Activated CD4-positive, alpha-beta T cell treated with anti-CD3 and anti-CD28 coated beads, Interleukin-2, amount 50 U/mL, for 16 hours (primary cell): Measurements from ENCODE around the gene GOLT1A.
"Not testable (repeated sequence)": the region's sequence is repeated elsewhere in the genome, so short reads cannot be mapped to it uniquely, and the experiment has no call there.

Experiments
- DNase-seq: peaks from one replicate; pipeline ENCODE4 v3.0.0-alpha.2; 2020

Gene GOLT1A

DNA sequence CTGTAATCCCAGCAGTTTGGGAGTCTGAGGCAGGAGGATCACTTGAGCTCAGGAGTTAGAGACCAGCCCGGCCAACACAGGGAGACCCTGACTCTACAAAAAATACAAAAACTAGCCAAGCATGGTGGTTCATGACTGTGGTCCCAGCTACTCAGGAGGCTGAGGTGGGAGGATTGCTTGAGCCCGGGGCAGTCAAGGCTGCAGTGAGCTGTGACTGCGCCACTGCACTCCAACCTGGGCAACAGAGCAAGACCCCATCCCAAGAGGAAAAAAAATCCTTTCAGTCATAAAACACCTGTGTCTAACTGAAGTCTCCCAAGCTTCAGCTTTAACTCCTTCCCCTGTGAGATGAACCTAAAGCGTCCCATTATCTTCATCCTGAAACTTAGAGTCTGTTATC lies 33.1 kb upstream of the GOLT1A start:
- no peak for DNase-seq

DNA sequence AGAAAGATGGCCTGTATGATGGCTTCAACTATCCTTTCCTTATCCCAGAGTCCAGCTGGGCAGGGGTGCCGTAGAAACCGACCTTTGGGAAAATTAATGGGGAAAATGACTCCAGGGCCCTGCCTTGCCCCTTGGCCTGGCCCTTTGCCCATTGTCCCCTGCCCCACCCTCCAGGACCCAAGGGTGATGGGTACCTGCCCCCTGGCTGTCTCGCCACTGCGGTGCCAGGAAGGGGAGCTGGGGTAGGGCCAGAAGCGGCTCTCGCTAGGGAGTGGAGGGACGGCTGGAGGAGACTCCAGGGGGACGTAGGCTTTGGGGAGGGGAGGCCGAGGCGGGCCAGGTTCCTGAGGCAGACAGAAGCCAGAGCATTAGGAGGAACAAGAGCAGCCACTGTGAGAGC lies 29.1 kb upstream of the GOLT1A start:
- DNase-seq: no peak

- DNase-seq: no peak
Measured at GRCh38 chr1:204241914-204242313, 28.1 kb upstream of the GOLT1A start.

DNA sequence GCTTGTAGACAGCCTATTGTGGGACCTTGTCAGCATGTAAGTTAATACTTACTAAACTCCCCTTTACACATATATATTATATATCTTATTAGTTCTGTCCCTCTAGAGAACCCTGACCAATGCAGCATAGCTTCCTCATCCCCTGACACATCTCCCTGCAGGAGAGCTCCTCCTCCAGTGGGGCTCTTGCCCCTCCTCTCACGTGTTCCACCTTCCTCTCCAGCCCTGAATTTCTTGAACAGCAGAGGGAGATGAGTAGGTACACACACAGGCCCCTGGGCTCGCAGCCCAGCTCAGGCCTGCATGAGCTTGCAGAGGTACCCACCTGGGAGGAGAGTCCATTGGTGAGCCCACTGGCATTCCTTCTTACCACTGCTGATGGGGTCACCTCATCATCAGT lies 27.3 kb upstream of the GOLT1A start:
- no peak for DNase-seq

DNA sequence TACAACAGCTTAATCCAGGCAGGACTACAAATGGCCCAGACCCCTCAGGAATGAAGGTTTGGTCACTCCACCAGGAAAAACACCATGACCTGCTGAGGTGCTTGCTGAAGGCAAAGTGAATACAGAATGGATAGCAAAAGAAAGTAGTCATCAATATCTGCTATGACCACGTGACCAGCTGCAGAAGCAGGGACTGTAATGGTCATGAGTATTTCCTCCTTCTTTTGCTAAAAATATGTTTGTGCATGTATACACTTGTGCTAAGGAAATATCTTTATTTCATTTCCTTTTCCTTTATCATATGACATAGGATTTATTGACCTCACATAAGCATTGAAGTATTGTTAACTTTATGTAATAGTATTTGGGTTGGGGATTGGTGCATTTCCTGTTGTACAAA lies 26.4 kb upstream of the GOLT1A start:
- no peak for DNase-seq

DNA sequence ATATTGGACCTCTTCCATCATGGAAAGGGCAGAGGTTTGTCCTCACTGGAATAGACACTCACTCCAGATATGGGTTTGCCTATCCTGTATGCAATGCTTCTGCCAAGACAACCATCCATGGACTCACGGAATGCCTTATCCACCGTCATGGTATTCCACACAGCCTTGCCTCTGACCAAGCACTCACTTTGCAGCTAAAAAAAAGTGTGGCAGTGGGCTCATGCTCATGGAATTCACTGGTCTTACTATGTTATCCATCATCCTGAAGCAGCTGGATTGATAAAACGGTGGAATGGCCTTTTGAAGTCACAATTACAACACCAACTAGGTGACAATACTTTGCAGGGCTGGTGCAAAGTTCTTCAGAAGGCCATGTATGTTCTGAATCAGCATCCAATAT lies 25.6 kb upstream of the GOLT1A start:
- not testable (repeated sequence) for DNase-seq

DNA sequence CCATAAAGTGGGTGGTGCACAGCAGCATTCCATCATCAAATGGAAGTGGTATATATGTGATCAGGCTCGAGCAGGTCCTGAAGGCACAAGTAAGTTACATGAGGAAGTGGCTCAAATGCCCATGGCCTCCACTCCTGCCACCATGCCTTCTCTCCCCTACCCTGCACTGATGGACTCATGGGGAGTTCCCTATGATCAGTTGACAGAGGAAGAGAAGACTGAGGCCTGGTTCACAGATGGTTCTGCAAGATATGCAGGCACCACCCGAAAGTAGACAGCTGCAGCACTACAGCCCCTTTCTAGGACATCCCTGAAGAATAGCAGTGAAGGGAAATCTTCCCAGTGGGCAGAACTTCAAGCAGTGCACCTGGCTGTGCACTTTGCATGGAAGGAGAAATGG lies 24.7 kb upstream of the GOLT1A start:
- DNase-seq: not testable (repeated sequence)

DNA sequence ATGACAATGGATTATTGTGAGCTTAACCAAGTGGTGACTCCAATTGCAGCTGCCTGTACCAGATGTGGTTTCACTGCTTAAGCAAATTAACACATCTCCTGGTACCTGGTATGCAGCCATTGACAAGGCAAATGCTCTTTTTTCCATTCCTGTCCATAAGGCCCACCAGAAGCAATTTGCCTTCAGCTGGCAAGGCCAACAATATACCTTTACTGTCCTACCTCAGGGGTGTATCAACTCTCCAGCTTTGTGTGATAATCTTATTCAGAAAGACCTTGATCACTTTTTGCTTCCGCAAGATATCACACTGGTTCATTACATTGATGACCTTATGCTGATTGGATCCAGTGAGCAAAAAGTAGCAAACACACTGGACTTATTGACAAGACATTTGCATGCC lies 23.7 kb upstream of the GOLT1A start:
- DNase-seq: not testable (repeated sequence)

- DNase-seq: no peak
Measured at GRCh38 chr1:204232526-204232925, 18.7 kb upstream of the GOLT1A start.

- no peak for DNase-seq
Measured at GRCh38 chr1:204230211-204230610, 16.4 kb upstream of the GOLT1A start.

DNA sequence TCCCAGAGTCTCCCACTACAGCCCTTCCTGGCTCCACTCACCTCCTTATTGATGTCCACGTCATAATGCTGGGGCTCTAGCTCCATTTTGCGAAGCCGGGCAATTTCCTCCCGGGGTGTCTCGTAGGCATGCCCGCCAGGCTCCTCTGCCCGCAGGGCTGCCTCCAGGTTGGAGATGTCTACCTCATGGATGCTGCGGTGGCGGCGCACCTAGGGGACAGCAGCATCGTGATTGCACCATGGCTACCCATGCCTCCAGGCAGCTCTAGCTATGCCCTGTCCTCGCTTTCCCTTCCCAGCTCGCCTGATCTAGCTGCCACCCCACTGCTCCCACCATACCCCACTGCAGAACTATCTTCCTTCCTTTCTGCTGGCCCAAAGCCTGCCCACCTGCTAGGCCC lies 15.1 kb upstream of the GOLT1A start:
- no peak for DNase-seq

DNA sequence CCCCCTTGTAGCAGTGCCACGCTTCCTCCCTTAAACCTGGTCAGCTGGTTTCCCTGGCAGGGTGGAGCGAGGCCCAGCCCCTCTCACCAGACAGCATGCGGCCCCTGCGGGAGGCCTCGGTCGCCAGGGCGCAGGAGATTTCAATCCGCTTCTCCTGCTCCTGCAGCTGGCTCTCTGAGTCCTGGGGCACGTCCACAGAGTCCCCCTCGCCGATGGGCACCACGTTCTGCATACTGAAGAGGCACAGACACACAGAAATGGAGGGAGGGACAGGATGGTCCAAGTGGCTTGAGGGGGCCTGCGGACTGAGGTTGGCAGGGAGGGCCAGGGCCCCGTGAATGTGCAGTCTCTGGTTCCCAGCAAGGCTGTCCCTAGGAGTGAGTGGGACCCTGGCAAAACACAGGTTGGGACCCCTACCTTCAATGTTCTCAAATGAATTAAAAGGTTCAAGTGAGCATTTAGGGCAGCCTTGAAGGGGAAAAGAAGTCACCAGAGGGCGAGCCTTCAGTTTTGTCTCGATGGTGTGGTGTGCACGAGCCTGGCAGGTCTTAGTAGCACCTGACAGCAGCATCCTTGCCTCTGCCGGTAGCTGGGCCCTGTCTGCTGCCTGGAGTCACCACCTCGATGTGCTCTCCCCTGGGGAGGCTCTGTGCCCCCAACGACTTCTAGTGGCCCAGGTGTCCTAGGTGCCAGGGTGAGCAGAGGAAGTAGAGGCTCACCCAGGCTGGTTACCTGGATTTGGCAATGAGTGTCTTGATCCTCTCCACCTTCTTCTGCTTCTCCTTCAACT lies 14.4 kb upstream of the GOLT1A start:
- DNase-seq: no peak

DNA sequence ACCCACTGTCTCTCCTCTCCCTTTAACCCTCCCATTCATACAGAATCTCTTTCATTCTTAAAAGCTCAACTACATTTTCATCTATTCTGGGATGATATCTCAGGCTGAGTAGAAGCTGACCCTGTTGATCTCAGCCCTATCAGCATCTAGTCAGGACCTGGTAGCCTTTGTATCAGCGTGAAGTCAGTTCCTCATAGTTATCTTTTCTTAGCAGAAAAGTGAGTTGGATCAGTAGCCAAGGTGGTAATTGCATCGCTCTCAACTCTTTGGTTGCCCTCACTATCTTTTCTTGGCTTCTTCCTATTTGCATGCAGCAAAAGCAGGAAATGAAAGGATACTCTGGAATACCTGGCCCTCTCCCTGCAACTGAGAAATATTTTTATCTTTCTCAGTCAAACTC lies 13.6 kb upstream of the GOLT1A start:
- DNase-seq: no peak

GRCh38 chr1:204225841-204226735 lies 12.3 kb upstream of the GOLT1A start:
- DNase-seq: no peak

DNA sequence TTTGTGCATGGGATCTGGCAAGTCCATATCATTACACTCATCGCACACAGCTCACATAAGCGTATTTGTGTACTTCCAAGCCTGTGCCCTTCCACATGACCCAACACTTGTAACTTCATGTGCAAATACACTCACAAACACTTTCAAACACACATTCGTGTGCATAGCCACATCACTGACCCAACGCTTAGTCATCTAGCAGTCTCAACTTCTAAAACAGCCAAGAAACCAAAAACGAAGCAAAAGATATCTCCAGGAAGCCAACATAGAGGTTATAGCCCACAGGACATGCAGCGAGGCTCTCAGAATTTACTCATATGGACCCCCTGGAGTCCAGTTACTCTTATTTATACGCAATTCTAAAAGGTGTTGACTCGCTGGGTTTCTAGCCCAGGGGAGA lies 10.9 kb upstream of the GOLT1A start:
- no peak for DNase-seq

- DNase-seq: no peak
Measured at GRCh38 chr1:204223129-204223860, 9.5 kb upstream of the GOLT1A start.

- no peak for DNase-seq
Measured at GRCh38 chr1:204222764-204223055, 8.9 kb upstream of the GOLT1A start.

DNA sequence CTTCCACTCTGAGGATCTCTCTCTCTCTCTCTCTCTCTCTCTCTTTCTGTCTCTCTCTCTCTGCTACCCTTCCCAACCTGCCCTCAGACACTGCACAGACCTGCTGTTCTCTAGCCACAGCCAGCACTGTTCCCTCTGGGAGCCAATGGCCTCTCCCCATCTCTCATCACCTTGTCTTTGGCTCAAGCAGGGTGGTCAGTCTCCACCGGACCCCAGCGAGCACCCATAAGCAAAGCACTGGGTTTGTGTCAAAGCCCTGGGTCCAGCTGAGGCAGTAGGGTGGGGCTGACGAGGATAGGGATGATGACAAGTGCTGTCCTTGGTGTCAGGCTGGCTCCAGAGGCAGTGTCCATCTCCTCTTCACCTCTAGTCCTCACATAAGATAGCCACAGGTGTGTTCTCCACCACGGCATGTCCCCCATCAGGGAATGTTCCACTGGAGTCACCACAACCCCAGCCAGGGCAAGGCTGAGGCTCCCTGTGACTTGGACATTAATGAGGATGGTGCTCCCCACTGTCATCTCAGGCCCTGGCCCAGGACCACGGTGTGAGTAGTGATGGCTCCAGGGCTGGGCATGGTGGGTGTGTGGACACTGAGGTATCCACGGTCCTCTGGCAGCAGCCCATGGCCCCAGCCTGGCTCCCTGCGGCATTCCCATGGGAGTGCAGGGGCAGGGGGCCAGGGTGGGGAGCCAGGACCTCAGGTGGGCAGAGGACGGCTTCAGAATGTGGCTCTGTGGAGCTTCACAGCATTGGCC lies 8.4 kb upstream of the GOLT1A start:
- no peak for DNase-seq

GRCh38 chr1:204221271-204221670 lies 7.5 kb upstream of the GOLT1A start:
- DNase-seq: no peak

GRCh38 chr1:204219971-204220616 lies 6.3 kb upstream of the GOLT1A start:
- DNase-seq: no peak

- DNase-seq: no peak
Measured at GRCh38 chr1:204218552-204218951, 4.8 kb upstream of the GOLT1A start.

DNA sequence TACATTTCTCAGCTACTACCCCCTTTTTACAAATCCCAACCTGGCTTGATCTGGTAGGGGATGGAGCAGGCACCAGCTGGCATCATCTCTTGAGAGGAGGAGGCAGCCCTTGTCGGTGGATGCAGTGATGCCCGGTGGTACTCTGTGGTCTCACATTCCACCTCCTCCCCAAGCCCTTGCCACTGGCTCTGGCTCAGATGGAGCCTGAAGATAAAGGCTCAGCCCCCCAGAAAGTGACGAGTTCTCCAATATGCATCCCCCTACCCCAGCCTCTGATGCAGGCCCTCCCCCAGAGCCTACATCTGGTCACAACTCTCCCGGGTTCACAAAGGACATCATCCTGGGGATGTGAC lies 3.8 kb upstream of the GOLT1A start:
- DNase-seq: no peak
